Loucy (cell line): Measurements from ENCODE around the gene KDM7A.
"Not testable (repeated sequence)": the region's sequence is repeated elsewhere in the genome, so short reads cannot be mapped to it uniquely, and the experiment has no call there.

Source experiments
- H2AFZ ChIP-seq: fragments of 200-600 bp; sonication (generic); 2 replicates; pipeline ENCODE4 v1.6.0; 2016; ENCODE audit warnings: antibody characterized with exemption, mild to moderate bottlenecking, low read length, moderate library complexity
- H3F3A ChIP-seq: fragments of 200-600 bp; 2 replicates; pipeline ENCODE4 v1.6.0; 2016; ENCODE audit warnings: antibody characterized with exemption, low read depth, mild to moderate bottlenecking
- H3K27me3 ChIP-seq: fragments of 200-600 bp; sonication (generic); 2 replicates; pipeline ENCODE4 v1.6.1; 2014; ENCODE audit warnings: low read length, mild to moderate bottlenecking; ENCODE audit not compliant: insufficient read depth, poor library complexity, severe bottlenecking
- H3K36me3 ChIP-seq: fragments of 200-600 bp; sonication (generic); 2 replicates; pipeline ENCODE4 v1.6.1; 2016; ENCODE audit warnings: low read length; ENCODE audit not compliant: insufficient read depth
- H3K4me1 ChIP-seq: fragments of 200-600 bp; sonication (generic); 2 replicates; pipeline ENCODE4 v1.5.1; 2014; ENCODE audit warnings: low read length, mild to moderate bottlenecking; ENCODE audit not compliant: insufficient read depth, poor library complexity, severe bottlenecking
- H3K4me2 ChIP-seq: fragments of 200-600 bp; sonication (generic); 2 replicates; pipeline ENCODE4 v1.6.0; 2014; ENCODE audit warnings: antibody characterized with exemption, low read length, low read depth, mild to moderate bottlenecking; ENCODE audit not compliant: poor library complexity, severe bottlenecking
- H3K4me3 ChIP-seq: fragments of 200-600 bp; sonication (generic); 2 replicates; pipeline ENCODE4 v1.5.1; 2014; ENCODE audit warnings: low read length, mild to moderate bottlenecking, mixed read lengths; ENCODE audit not compliant: poor library complexity, severe bottlenecking
- H3K79me2 ChIP-seq: fragments of 200-600 bp; sonication (generic); 2 replicates; pipeline ENCODE4 v1.6.1; 2014; ENCODE audit warnings: low read length; ENCODE audit not compliant: insufficient read depth
- H3K9ac ChIP-seq: fragments of 200-600 bp; sonication (generic); 2 replicates; pipeline ENCODE4 v1.6.0; 2014; ENCODE audit warnings: mild to moderate bottlenecking, low read depth, low read length, moderate library complexity; ENCODE audit not compliant: poor library complexity, severe bottlenecking
- H3K9me2 ChIP-seq: fragments of 200-600 bp; sonication (generic); replicated peaks from 2 replicates; pipeline ENCODE4 v1.6.1; 2016; ENCODE audit warnings: low read depth, low read length, mixed read lengths
- H3K9me3 ChIP-seq: fragments of 200-600 bp; sonication (generic); 2 replicates; pipeline ENCODE4 v1.6.1; 2014; ENCODE audit warnings: mild to moderate bottlenecking, antibody characterized with exemption, low read length, low read depth; ENCODE audit not compliant: insufficient read depth
- H4K20me1 ChIP-seq: fragments of 200-600 bp; sonication (generic); 2 replicates; pipeline ENCODE4 v1.6.0; 2014; ENCODE audit warnings: antibody characterized with exemption, low read length, mild to moderate bottlenecking; ENCODE audit not compliant: insufficient read depth, poor library complexity, severe bottlenecking
- CTCF ChIP-seq: fragments of 200-600 bp; sonication (generic); conservative IDR thresholded peaks from 2 replicates; pipeline ENCODE4 v1.5.1; 2014; ENCODE audit warnings: mild to moderate bottlenecking, antibody characterized with exemption, low read length
- EZH2phosphoT487 ChIP-seq: fragments of 200-600 bp; IDR thresholded peaks from 2 replicates; pipeline ENCODE4 v1.6.1; 2018; ENCODE audit warnings: antibody characterized with exemption, mild to moderate bottlenecking, moderate library complexity, borderline replicate concordance

The KDM7A gene

DNA sequence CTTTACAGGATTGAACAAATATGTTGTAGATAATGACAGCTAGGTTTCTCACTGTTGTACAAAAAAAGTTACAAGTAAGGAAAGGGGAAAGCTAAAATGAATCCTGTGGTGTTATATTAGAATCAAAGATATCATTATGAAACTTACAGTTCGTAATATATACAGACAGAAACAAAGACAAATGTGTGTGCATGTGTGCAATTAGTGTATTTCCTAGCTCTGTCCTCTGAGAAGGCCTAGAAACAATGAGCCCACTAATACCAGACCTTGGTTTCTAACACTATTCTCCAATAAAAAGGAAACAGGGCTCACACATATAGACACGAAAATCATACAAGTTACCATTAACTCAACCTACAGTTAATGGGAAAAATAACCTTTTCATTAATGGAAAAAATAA, 8.0 kb downstream of the KDM7A start:
- Histone ChIP-seq H3K9me3 (no peaks in the 10 kb centered on the region), H2AFZ (no peak overlapping the region), H3F3A (no peaks in the 10 kb centered on the region), H3K9me2 (no peaks in the 10 kb centered on the region), H3K36me3 (no peaks in the 10 kb centered on the region), H3K27me3 (no peaks in the 10 kb centered on the region), H3K79me2 (peaks cover 31% of the 10 kb centered on the region), H3K4me3 (no peak overlapping the region), H3K4me2 (no peak overlapping the region), H3K9ac (peak overlapping the region; percentile 18), H3K4me1 (peaks cover 35% of the 10 kb centered on the region), H4K20me1 (no peaks in the 10 kb centered on the region)
- no peak for TF ChIP-seq CTCF
- no peak for TF ChIP-seq EZH2phosphoT487

DNA sequence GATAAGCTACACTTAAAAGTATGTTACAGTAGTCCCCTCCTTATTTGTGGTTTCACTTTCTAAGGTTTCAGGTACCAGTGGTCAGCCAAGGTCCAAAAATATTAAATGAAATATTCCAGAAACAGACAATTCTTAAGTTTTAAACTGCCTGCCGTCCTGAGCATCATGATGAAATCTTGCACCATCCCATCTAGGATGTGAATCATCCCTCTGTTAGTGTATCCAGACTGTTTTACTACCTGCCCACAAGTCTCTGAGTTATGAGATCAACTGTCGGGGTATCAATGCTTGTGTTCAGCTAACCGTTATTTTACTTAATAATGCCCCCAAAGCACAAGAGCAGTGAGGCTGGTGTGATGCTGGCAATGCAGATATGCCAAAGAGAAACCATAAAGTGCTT, 11.4 kb downstream of the KDM7A start:
- Histone ChIP-seq H3K79me2 (peaks cover 22% of the 10 kb centered on the region), H3K4me2 (peak overlapping the region; percentile 65), H3K4me1 (peaks cover 41% of the 10 kb centered on the region), H3K9ac (peak overlapping the region; percentile 33), H4K20me1 (no peaks in the 10 kb centered on the region), H3F3A (no peaks in the 10 kb centered on the region), H3K9me3 (no peaks in the 10 kb centered on the region), H3K36me3 (no peaks in the 10 kb centered on the region), H3K4me3 (peak overlapping the region; percentile 61), H2AFZ (0 out of 2 replicates have a peak overlapping the region, but pooled peaks have one; percentile 14), H3K27me3 (no peaks in the 10 kb centered on the region), H3K9me2 (no peaks in the 10 kb centered on the region)
- TF ChIP-seq CTCF = no peak
- TF ChIP-seq EZH2phosphoT487 = no peak

GRCh38 chr7:140162081-140162480, 14.7 kb downstream of the KDM7A start:
- not testable (repeated sequence) for H2AFZ ChIP-seq, H3F3A ChIP-seq, H3K9ac ChIP-seq, H3K4me3 ChIP-seq, H3K4me2 ChIP-seq, H3K36me3 ChIP-seq, H4K20me1 ChIP-seq, H3K79me2 ChIP-seq, H3K9me3 ChIP-seq, H3K27me3 ChIP-seq, H3K9me2 ChIP-seq
- H3K4me1 ChIP-seq = peaks cover 35% of the 10 kb centered on the region

- no peaks in the 10 kb centered on the region for H3F3A ChIP-seq
- no peaks in the 10 kb centered on the region for H3K9me2 ChIP-seq
- H3K36me3 ChIP-seq = no peaks in the 10 kb centered on the region
- H3K79me2 ChIP-seq = peaks cover 16% of the 10 kb centered on the region; the same call in 1 of the 2 replicates
- H3K4me2 ChIP-seq = no peak overlapping the region
- no peaks in the 10 kb centered on the region for H4K20me1 ChIP-seq
- TF ChIP-seq EZH2phosphoT487 (no peak), CTCF (no peak)
- no peak overlapping the region for H3K4me3 ChIP-seq
- H3K9ac ChIP-seq = no peak overlapping the region
- H3K27me3 ChIP-seq = no peaks in the 10 kb centered on the region
- no peaks in the 10 kb centered on the region for H3K9me3 ChIP-seq
- no peak overlapping the region for H2AFZ ChIP-seq
- peaks cover 42% of the 10 kb centered on the region for H3K4me1 ChIP-seq
Measured at GRCh38 chr7:140161047-140161446, 15.7 kb downstream of the KDM7A start.
